Measurements from ENCODE around the gene GXYLT2.

- TF ChIP-seq CTCF (IDR thresholded peaks at IDR 0.05), result no peak
- TF ChIP-seq POLR2A (IDR thresholded peaks at IDR 0.05), result no peak
Observed at GRCh38 chr3:72964633-72965032, 76.8 kb downstream of the GXYLT2 start.
